Parathyroid adenoma (tissue), 2 donors: ENCODE data around the gene LEKR1.

Source experiments
- H2AFZ ChIP-seq: fragments of 300-600 bp; sonication (generic); one replicate; pipeline ENCODE4 v1.7.0; 2017; ENCODE audit warnings: antibody characterized with exemption, mild to moderate bottlenecking
- H3K27ac ChIP-seq: fragments of 300-600 bp; sonication (generic); one replicate; pipeline ENCODE4 v1.7.0; 2017
- H3K27me3 ChIP-seq: fragments of 300-600 bp; sonication (generic); one replicate; pipeline ENCODE4 v1.7.0; 2017; ENCODE audit warnings: low read length; ENCODE audit not compliant: control insufficient read depth, insufficient read depth
- H3K36me3 ChIP-seq: fragments of 300-600 bp; sonication (generic); one replicate; pipeline ENCODE4 v1.7.0; 2017; ENCODE audit warnings: low read length; ENCODE audit not compliant: control insufficient read depth, insufficient read depth
- H3K4me1 ChIP-seq: fragments of 300-600 bp; sonication (generic); one replicate; pipeline ENCODE4 v1.7.0; 2017; ENCODE audit warnings: control low read depth
- H3K4me2 ChIP-seq: fragments of 300-600 bp; sonication (generic); one replicate; pipeline ENCODE4 v1.7.0; 2017; ENCODE audit warnings: low read length
- H3K4me3 ChIP-seq: fragments of 300-600 bp; sonication (generic); one replicate; pipeline ENCODE4 v1.7.0; 2017; ENCODE audit warnings: low read depth, low read length
- H3K79me2 ChIP-seq: fragments of 300-600 bp; sonication (generic); one replicate; pipeline ENCODE4 v1.7.0; 2017; ENCODE audit warnings: control low read depth
- H3K9ac ChIP-seq: fragments of 300-600 bp; sonication (generic); one replicate; pipeline ENCODE4 v1.7.0; 2017; ENCODE audit warnings: mild to moderate bottlenecking
- H3K9me3 ChIP-seq: fragments of 300-600 bp; sonication (generic); one replicate; pipeline ENCODE4 v1.7.0; 2017; ENCODE audit warnings: low read length; ENCODE audit not compliant: control insufficient read depth
- CTCF ChIP-seq: fragments of 300-600 bp; sonication (generic); IDR thresholded peaks from one replicate; pipeline ENCODE4 v1.7.0; 2017; ENCODE audit warnings: antibody characterized with exemption, mild to moderate bottlenecking
- donor health status: primary hyperparathyroidism.

LEKR1 gene

GRCh38 chr3:157079676-157080369 lies 253.7 kb downstream of the LEKR1 start:
- no peaks in the 10 kb centered on the region for H3K36me3 ChIP-seq
- H2AFZ ChIP-seq: peak overlapping the region; percentile 28
- no peak overlapping the region for H3K9ac ChIP-seq
- H3K27me3 ChIP-seq: no peaks in the 10 kb centered on the region
- no peak for TF ChIP-seq CTCF
- no peak overlapping the region for H3K4me2 ChIP-seq
- H3K4me3 ChIP-seq: no peak overlapping the region
- no peaks in the 10 kb centered on the region for H3K9me3 ChIP-seq
- peaks cover 3% of the 10 kb centered on the region for H3K79me2 ChIP-seq
- peaks cover 63% of the 10 kb centered on the region for H3K4me1 ChIP-seq
- H3K27ac ChIP-seq: peak overlapping the region; percentile 64

- Histone ChIP-seq H3K4me2 (peak overlapping the region; percentile 8), H3K9me3 (no peaks in the 10 kb centered on the region), H2AFZ (peak overlapping the region; percentile 55), H3K27me3 (no peaks in the 10 kb centered on the region), H3K79me2 (peaks cover 3% of the 10 kb centered on the region), H3K9ac (no peak overlapping the region), H3K4me1 (peaks cover 48% of the 10 kb centered on the region), H3K36me3 (no peaks in the 10 kb centered on the region), H3K4me3 (peak overlapping the region; percentile 6), H3K27ac (peak overlapping the region; percentile 64)
- TF ChIP-seq CTCF: peak; percentile 98
Observed at GRCh38 chr3:157081626-157082210, 255.6 kb downstream of the LEKR1 start.

- Histone ChIP-seq H3K79me2 (peaks cover 3% of the 10 kb centered on the region), H2AFZ (peak overlapping the region; percentile 55), H3K27ac (no peak overlapping the region), H3K9me3 (no peaks in the 10 kb centered on the region), H3K4me2 (no peak overlapping the region), H3K36me3 (no peaks in the 10 kb centered on the region), H3K4me3 (no peak overlapping the region), H3K9ac (no peak overlapping the region), H3K27me3 (no peaks in the 10 kb centered on the region), H3K4me1 (peaks cover 48% of the 10 kb centered on the region)
- TF ChIP-seq CTCF: no peak
Observed at GRCh38 chr3:157082305-157082982, 256.3 kb downstream of the LEKR1 start.

GRCh38 chr3:157083824-157084223 lies 257.7 kb downstream of the LEKR1 start:
- H3K36me3 ChIP-seq: no peaks in the 10 kb centered on the region
- no peak overlapping the region for H3K4me3 ChIP-seq
- peaks cover 3% of the 10 kb centered on the region for H3K79me2 ChIP-seq
- H3K27me3 ChIP-seq: no peaks in the 10 kb centered on the region
- no peak overlapping the region for H3K9ac ChIP-seq
- no peak overlapping the region for H3K27ac ChIP-seq
- H2AFZ ChIP-seq: no peak overlapping the region
- peaks cover 46% of the 10 kb centered on the region for H3K4me1 ChIP-seq
- no peak for TF ChIP-seq CTCF
- no peak overlapping the region for H3K4me2 ChIP-seq
- no peaks in the 10 kb centered on the region for H3K9me3 ChIP-seq
